ENCODE measurements around the gene PDE4D. TPM values are rescaled to one million over a fixed set of nuclear protein-coding genes. Genes with fewer than 3 reads are reported as not detected.
"Not testable (repeated sequence)": the region's sequence is repeated elsewhere in the genome, so short reads cannot be mapped to it uniquely, and the experiment has no call there.

The PDE4D gene
- polyA plus RNA-seq, 3 donors: 1.3 to 22.7 (median 11.0) TPM

DNA sequence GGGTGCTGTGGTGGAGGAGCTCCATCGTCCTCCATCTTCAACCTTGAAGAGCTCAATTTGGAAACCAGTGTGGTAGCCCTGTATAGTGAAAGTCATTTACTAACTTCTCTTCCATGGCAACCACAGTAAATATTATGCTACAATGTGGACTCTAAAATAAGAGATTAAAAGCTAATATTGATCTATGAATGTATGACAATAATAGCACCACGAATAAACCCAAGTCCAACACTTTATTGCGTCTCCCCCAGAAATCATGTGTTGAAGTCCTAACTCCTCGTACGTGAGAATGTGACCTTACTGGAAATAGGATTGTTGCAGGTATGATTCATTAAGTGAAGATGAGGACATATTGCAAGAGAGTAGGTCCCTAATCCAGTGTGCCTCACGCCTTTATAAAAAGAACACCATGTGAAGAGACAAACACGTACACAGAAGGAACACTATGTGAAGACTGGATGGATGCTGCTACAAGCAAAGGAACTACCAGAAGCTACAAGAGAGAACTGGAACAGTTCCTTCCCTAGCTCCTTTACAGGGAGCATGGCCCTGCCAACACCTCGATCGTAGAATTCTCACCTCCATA lies 276.2 kb downstream of the PDE4D start:
- no peak overlapping the region for H3K27ac ChIP-seq (ENCODE audit: low read depth, low read length)
- 72 to 95% (median 90%) methylated on average over 9 of the region's 9 CpGs for WGBS, 3 donors

DNA sequence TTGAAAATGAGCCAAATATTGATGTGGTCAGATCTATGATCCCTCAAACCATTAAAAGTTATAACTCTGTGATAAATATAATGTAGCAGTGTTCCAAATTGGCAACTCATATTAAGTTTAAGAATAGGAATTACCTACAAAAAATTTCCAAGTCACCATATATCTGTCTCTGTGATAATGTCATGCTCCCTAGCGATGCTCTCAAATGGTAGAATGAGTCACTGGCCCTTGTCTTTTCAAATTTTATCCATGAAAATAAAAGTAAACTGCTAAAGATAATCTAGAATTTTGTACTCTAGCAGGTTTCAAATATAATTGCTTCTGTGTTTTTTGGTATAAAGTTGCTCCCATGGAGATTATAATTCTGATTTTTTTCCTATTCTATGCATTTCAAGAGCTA lies 277.1 kb downstream of the PDE4D start:
- 89 to 90% (median 90%) methylated on average over 1 of the region's 1 CpG for WGBS, 3 donors
- no peak overlapping the region for H3K27ac ChIP-seq (ENCODE audit: low read depth, low read length)

DNA sequence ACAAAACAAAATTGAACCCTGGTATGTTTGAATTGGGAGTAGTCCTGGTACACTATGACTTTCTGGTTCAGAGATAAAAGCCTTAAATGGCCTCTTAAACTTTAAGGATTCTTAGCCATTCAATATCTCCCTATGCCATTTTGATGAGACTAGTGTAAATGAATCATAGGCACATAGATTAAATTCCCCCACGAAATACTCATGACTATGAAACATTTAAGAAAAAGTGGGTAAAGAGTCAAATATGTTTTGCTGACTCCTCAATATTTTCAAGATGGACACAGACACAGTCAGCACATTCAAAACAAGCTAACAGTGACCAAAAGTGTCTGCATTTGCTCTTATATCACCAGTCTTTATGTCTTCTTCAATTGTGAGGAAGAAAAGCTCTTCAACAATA lies 278.3 kb downstream of the PDE4D start:
- H3K27ac ChIP-seq (ENCODE audit: low read depth, low read length): no peak overlapping the region
- WGBS, 3 donors: 60 to 92% (median 63%) methylated on average over 1 of the region's 1 CpG

DNA sequence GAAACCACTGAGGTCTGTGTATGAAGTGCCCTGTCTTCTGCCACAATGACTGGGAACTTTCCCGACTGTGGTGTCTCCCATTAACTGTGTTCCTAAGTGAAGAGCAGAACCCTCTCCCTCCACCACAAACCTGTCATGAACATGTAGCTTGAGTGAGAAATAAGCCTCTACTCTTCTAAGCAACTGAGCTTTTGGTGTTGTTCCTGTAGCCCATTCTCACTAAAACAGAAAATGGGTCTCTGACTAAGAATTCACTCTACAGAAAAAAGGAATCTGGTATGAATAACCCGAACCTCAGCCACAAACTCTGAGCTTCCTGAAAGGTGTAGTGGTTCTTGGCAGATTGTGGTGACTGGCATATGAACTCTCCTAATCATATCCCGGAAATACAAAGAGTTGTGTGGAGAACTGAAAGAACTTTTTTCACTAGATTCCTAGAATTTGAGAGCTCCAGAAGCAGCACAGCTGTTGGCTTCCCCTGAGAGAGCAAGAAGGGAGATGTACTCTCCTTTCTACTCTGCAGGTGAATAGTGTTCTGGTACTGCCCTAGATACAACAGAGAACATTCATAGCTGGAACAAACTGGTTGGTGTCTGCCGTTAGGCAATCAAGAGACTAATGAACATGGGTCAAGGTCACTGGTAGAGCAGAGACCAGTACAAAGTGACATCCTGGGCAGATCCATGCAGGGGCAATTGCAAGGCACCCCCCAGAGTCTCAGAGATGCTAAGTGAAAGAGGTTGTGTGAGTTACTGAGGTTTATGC lies 283.8 kb downstream of the PDE4D start:
- H3K27ac ChIP-seq (ENCODE audit: low read depth, low read length): no peak overlapping the region
- 55 to 67% (median 58%) methylated on average over 4 of the region's 4 CpGs for WGBS, 3 donors

DNA sequence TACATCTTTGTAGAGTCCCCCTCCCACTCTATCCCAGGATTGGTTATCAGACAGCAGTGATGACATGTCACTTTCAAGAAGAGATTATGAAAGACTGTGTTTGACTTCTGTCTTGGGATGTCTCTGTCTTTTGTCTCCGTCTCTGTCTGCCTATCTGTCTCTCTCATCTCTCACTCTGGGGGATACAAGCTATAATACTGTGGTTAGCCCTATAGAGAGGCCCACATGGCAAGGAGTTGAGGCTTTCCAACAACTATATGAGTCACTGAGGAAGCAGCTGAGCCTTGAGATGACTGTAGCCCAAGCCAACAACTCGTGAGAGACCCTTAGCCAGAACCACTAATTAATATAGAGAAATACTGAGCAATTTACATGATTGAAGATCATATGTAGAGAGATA lies 284.8 kb downstream of the PDE4D start:
- 58 to 83% (median 61%) methylated on average over 2 of the region's 2 CpGs for WGBS, 3 donors
- H3K27ac ChIP-seq (ENCODE audit: low read depth, low read length): no peak overlapping the region

DNA sequence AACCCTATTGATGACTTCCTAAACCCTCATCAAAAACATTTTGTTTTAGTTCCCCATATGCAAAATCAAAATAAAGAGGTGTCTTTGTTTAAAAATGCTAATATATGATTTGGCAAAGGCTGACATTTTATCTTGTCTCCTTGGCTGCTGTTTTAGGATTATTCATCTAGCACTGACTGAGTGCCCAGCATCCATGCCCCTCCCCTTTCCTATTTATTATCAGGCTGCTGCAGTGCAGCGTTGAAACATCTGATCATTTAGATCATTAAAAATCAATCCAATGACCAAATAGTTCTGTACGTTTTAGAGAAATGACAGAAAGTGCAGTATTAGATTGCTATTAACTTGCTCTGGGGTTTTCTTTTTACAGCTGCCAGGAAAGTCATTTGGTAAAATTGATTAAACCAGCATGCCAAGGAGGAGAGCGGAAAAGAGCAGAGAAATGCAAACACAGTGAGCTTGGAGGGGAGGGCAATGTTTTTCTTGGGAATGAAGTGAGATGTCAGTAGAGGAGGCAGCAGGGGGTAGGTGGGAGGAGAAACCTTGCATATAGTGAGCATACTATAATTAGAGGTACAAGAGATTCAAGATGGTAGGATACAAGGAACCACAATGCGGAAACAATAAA lies 286.3 kb downstream of the PDE4D start:
- no peak overlapping the region for H3K27ac ChIP-seq (ENCODE audit: low read depth, low read length)
- 36 to 72% (median 65%) methylated on average over 4 of the region's 4 CpGs for WGBS, 3 donors

DNA sequence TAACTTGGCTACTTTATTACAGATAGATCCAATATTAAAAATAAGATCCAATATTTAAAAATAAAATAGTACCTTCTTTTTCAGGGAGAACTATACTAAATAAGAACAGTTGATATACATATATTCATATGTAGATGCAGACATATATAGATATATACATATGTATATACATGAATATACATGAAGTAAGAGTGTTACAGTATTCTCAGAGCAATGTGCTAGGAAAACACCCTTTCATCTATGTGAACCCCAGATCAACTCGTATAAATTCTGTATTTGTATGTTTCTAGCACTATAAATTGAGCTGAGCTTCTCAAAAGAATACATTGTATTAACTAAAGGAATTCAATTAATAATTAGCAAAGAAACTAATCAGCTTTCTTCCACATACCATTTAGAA lies 287.6 kb downstream of the PDE4D start:
- H3K27ac ChIP-seq (ENCODE audit: low read depth, low read length): no peak overlapping the region
- WGBS, 3 donors: 64 to 89% (median 84%) methylated on average over 1 of the region's 1 CpG

DNA sequence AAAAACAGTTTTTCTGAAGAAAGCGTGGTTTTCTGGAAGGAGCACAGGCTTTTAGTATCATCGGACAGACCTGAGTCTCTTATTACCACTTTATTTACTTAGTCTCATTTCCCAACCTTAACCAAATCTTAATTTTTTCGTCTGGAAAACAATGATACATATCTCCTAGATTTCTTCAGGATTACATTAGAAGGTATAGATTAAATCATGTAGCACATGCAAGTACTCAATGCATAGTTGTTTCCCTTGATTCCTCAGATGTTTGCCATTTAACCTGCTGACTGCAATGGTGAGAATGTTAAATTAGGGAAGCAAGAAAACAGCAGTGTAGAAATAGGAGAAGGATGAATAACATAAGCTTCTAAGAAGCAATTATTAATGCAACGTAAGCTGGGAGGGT lies 289.4 kb downstream of the PDE4D start:
- WGBS, 3 donors: 68 to 87% (median 82%) methylated on average over 4 of the region's 4 CpGs
- H3K27ac ChIP-seq (ENCODE audit: low read depth, low read length): no peak overlapping the region

DNA sequence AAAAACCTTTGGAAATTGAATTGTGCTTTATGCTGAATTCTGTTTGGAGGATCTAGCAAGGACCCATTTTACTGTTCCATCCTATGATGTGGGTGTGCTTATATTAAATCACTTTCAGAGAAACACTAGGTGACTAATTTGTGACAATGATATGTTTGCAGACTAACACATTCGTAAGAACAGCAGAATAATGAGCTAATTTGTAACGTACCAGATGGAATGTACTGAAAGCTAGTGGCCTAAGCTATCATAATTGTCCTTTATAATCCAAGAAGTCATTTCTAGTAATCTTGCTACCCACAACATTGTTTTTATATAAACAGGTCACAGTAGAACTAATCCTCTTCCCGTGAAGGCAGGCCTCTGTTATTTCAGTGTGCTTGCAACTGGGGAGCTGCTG lies 292.5 kb downstream of the PDE4D start:
- WGBS, 3 donors: 76 to 92% (median 84%) methylated on average over 3 of the region's 3 CpGs
- no peak overlapping the region for H3K27ac ChIP-seq (ENCODE audit: low read depth, low read length)

DNA sequence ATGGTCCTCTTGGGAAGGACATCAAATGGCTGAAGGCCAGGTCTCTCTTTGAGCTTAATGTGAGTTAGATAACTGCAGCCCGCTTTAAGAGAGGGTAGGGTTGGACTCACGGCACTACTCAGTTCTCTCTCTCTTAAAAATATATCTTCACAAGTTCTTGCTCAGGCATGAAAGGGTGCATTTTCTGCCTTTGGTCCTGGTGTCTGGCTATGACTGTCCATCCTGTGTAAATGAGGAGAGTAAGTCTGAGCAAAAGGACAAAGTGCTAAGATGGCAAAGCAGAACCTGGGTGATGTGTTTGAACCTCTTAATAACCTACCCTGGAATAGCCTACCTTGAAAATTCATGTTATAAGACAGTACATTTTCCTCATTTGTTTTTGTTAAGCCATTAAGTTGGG lies 293.4 kb downstream of the PDE4D start:
- no peak overlapping the region for H3K27ac ChIP-seq (ENCODE audit: low read depth, low read length)
- 95 to 98% (median 96%) methylated on average over 2 of the region's 2 CpGs for WGBS, 3 donors

DNA sequence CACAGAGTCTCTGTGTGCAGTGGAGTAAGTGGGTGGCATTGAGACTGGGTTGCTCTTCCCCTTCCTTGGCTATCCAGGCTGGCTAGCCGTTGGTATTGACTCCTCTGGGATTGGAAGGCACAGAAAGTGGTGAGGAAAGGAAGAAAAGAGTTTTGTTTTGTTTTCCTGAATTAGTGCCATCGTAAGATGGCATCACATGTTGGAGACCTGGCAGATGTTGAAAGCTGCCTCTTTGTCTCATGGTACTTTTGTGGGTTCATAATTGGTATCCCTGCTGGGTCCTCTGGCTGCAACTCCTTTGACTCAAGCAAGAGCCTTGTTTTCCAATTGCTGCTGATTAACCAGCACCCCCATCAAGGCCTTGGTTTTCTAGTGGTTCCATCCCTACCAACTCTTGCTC lies 293.8 kb downstream of the PDE4D start:
- no peak overlapping the region for H3K27ac ChIP-seq (ENCODE audit: low read depth, low read length)
- WGBS, 3 donors: 91 to 98% (median 98%) methylated on average over 2 of the region's 2 CpGs

DNA sequence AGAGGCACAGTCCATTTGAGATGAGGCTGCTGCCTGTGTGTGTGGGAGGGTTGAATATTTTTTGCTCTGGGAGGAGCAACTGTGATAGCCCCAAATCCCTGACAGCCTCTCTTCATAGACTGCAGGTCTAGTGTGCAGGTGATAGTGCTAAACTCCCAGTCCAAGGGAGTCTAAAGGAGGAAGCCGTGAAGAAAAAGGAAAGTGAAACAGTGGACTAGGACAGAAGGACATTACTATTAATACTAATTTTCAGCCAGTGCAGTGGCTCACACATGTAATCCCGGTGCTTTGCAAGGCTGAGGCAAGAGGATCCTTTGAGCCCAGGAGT lies 295.0 kb downstream of the PDE4D start:
- 4 to 26% (median 10%) methylated on average over 2 of the region's 2 CpGs for WGBS, 3 donors
- no peak overlapping the region for H3K27ac ChIP-seq (ENCODE audit: low read depth, low read length)

DNA sequence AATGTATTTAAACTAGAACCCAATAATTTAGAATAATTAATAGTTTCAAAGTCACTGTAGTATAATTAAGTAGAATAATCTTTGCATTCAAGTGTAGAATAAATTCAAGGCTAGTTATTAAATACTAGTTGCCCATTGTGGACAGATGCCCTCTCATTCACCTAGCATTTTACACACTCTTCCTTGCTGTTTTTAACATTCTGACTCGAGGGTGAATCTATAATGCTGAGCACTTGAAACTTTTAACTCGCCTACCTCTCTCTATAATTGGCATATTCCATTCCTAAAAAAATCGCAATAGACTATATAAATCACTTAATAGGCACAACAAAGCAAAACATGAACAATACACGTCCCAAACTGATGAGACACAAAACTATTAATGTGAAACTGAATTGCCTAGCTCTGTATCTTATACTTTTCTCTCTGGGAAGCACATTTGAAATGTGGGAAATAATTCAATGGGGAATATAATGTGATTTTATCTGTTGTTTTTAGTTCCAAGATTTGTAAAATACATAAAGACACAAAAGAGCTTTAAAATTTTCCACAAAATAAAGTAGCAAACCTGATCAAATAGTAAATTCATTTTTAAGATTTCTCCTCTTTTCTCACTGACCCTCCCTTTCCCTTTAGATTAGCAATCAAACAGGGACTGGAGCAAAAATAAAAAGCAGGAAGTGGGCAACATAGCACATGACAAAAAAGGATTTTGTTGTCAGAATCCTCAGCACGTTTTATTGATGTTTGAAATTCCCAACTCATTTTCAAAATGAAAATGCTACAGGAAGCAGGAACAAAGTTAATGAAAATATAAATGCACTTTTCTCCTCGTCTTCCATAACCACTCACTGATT lies 295.6 kb downstream of the PDE4D start:
- WGBS, 3 donors: 43 to 54% (median 46%) methylated on average over 6 of the region's 6 CpGs
- H3K27ac ChIP-seq (ENCODE audit: low read depth, low read length): no peak overlapping the region

DNA sequence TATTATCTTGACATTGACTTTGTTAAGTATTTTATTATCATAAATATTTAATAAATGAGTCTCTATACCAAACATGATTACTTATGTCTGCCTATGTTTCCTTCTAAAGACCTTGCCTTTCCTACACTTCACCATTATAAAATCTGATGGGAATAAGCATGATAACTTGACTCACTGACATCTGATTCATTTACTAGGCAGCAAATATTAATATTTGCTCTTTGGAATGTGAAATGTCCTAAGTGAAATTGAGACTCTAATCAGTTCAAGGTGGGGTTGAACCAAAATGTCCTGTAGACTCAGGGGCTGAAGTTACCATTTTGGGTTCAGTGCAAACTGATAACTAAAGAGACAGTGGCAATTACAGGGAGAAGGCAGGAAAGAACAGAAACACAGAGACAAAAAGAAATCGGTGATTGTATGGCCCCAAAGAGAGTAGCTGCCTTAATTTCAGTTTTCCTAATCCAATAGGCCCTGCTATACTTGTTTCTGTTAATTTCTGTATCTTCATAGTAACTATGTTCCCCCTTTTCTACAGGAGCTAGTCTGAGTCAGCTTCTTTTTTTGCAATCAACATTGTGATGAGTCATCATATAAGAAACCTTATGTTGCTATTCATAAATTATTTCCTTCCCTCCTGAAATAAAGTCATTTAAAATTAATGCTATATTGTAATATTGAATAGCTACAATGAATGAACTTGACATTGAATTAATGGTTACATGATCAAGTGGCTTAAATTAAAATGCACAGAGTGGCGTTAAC lies 296.8 kb downstream of the PDE4D start:
- 88 to 94% (median 91%) methylated on average over 2 of the region's 2 CpGs for WGBS, 3 donors
- H3K27ac ChIP-seq (ENCODE audit: low read depth, low read length): no peak overlapping the region

DNA sequence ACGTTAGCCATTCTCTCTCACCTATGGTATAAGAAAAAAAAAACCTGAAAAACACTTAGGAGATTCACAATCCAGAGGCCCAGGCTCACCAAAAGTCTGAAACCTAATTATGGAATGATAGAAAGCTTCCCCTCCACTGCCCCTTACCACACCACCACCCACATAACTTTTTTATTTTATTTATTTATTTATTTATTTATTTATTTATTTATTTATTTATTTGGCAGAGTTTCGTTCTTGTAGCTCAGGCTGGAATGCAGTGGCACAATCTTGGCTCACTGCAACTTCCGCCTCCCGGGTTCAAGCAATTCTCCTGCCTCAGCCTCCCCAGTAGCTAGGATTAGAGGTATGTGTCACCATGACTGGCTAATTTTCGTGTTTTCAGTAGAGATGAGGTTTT lies 299.4 kb downstream of the PDE4D start:
- H3K27ac ChIP-seq (ENCODE audit: low read depth, low read length): not testable (repeated sequence)

DNA sequence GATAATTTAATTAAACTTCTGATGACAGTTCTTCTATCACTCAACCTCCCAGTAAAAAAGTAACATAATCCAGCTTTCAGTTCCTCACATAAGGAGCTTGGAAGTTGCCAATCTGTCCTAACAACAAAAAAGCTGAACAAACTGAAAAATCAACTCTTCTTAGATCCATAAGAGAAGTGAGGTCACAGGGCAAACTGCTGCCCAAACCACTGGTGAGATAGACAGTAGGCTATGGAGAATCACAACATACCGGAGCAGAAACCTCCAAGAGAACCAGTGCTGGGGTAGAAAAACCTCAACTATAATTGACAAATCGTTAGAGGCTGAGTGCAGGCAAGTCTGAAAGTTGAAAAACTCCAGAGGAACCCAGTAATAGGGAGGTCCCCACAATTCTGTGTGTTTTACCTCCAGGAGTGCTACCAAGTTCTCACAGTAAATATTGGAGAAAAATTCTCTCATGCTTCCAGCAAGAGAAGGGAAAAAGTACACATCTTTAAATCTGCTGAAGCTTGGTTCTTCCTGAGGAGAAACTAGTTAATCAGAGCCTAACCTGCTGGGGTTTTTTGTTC lies 300.0 kb downstream of the PDE4D start:
- WGBS, 3 donors: 57 to 84% (median 71%) methylated on average over 2 of the region's 2 CpGs

More for the DNA sequence above, 299.4 kb downstream of the PDE4D start:
- WGBS, 3 donors: 88 to 98% (median 95%) methylated on average over 5 of the region's 5 CpGs

DNA sequence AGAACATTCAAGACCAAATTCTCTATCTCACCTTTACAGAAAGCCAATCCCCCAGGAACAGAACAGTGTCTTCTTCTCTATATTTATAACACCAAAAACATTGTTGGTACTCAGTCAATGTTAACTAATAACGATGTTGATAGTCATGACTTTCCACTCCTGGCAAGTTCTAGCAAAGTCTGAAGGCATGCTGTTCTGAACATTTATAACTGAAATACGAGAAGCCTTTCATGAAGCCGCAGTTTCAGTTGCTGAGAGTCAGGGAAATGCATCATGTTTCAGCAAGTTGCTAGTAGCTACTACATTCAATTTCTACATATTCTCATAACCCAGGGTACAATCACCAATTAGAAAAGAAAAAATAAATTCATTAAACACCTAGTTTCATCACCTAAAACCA lies 301.4 kb downstream of the PDE4D start:
- 31 to 59% (median 58%) methylated on average over 3 of the region's 3 CpGs for WGBS, 3 donors
- no peak overlapping the region for H3K27ac ChIP-seq (ENCODE audit: low read depth, low read length)

More for the DNA sequence above, 300.0 kb downstream of the PDE4D start:
- no peak overlapping the region for H3K27ac ChIP-seq (ENCODE audit: low read depth, low read length)

DNA sequence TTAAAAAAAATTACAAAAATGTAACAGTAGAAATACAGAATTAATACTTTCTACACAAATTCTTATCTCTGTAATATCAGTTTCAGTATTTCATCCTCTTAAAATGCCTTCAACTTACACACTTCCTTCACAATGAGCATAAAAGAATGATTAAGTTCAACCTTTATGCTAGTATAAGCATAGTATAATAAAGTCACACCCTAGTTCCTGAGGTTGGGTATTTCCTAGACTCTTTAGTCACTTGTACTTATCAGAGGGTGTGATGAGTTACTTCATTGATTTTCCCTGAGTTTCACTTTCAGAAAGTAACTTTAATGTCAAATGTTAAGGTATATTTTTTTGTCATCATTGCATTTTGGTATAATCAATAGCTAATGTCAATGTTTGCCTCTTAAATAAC lies 302.4 kb downstream of the PDE4D start:
- H3K27ac ChIP-seq (ENCODE audit: low read depth, low read length): no peak overlapping the region

All from adipose tissue (tissue), 3 donors.